ENCODE data around the gene TRMT10B. TPM values are rescaled to one million over a fixed set of nuclear protein-coding genes. Genes with fewer than 3 reads are reported as not detected.
"Not testable (repeated sequence)": the region's sequence is repeated elsewhere in the genome, so short reads cannot be mapped to it uniquely, and the experiment has no call there.

The TRMT10B gene
- total RNA-seq, 1 donor from 2014 or later, result 4.6 TPM

- DNase-seq, result no peak
These were observed 47.8 kb downstream of the TRMT10B start for GRCh38 chr9:37801287-37801850.

- DNase-seq, result no peak
These were observed 48.5 kb downstream of the TRMT10B start for GRCh38 chr9:37801959-37802711.

DNA sequence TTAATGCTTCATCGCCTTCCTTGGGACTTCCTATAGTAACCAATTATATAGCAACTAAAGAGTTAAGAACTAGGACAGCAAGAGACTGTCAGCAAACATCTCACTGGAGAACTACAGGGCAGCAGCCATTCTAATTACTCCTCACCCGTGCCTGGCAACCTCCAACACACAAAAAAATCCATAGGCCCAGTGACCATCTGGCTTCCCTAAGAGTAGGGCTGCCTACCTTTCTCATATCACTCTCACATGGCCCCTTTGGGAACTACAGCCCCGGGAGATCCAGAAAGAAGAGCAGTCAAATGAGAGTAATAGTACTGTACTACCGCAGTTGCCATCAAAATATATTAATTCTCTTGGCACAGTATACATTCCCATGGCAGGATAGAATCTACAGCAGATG, 52.7 kb downstream of the TRMT10B start:
- no peak for DNase-seq

DNA sequence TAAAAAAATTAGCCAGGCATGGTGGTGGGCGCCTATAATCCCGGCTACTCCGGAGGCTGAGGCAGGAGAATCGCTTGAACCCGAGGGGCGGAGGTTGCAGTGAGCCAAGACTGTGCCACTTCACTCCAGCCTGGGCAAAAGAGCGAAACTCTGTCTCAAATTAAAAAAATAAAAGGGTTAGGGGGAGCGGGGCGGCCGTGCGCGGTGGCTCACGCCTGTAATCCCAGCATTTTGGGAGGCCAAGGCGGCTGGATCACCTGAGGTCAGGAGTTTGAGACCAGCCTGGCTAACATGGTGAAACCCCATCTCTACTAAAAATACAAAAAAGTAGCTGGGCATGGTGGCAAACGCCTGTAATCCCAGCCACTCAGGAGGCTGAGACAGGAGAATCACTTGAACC, 56.1 kb downstream of the TRMT10B start:
- not testable (repeated sequence) for DNase-seq

GRCh38 chr9:37811906-37812476, 58.4 kb downstream of the TRMT10B start:
- no peak for DNase-seq

- DNase-seq, result no peak
These were observed 59.3 kb downstream of the TRMT10B start for GRCh38 chr9:37812773-37813379.

DNA sequence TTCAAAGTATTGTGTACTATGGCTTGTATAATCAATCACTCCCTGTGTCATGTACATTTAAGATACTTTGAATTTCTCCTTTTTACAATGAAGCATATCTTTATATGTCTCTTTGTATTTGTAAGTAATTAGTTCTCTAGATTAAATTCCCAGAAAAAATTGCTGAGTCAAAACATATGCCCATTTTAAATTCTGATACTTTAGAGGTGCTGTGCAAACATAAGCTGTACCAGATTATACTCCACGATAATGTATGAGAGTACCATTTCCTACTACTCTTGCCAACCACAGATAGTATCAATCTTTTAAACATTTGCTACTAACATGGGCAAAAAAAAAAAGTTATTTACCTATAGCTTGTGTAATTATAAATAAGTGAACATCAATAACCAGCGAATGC, 65.2 kb downstream of the TRMT10B start:
- no peak for DNase-seq

DNA sequence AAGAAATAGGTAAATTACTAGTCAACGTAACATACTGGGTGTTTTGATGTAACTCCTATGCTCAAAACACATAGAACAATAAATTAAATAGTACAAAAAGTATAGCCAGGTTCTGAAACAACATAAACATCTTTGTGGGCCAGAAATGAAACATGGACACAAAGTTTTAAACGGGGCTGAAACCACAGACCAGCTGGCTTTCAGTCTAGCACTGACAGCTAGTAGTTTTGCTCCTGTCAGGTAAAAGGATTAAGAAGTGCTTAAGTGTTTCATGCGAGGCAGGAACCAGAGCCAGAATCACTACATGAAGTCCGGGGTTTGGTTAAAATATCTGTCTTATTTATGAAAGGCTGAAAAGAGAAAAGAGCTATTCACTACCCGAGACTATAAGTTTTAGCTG, 66.5 kb downstream of the TRMT10B start:
- DNase-seq, result no peak

DNA sequence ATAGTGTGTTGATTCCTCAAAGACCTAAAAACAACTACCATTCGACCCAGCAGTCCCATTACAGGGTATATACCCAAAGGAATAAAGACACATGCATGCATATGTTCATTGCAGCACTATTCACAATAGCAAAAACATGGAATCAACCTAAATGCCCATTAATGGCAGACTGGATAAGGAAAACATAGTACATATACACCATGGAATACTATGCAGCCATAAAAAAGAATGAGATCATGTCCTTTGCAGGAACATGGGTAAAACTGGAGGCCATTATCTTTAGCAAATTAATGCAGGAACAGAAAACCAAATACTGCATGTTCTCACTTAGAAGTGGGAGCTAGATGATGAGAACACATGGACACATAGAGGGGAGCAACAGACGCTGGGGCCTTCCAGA, 71.6 kb downstream of the TRMT10B start:
- not testable (repeated sequence) for DNase-seq

GRCh38 chr9:37827483-37828165, 74.0 kb downstream of the TRMT10B start:
- no peak for DNase-seq

Other genes starting within 250 kb of the TRMT10B start
- 29.5 TPM for gene FBXO10, start 177.4 kb upstream of the TRMT10B start, total RNA-seq
- 46.6 TPM for gene TOMM5, start 161.2 kb upstream of the TRMT10B start, total RNA-seq
- 3.3 TPM for gene FRMPD1, start 102.9 kb upstream of the TRMT10B start, total RNA-seq
- 27.7 TPM for gene EXOSC3, start 31.3 kb downstream of the TRMT10B start, total RNA-seq
- gene DCAF10, start 47.0 kb downstream of the TRMT10B start, total RNA-seq, result 24.6 TPM
- gene SLC25A51, start 150.3 kb downstream of the TRMT10B start, total RNA-seq, result 59.3 TPM